GM06990 (cell line): Measurements from ENCODE around the gene APLNR.

Experiments
- DNase-seq: peaks from one replicate; pipeline ENCODE4 v3.0.0-alpha.2; 2011; ENCODE audit not compliant: insufficient read length; ENCODE audit errors: extremely low read depth
- H3K27me3 ChIP-seq: replicated peaks from 2 replicates; pipeline ENCODE4 v1.6.0; 2011; ENCODE audit warnings: low read length; ENCODE audit not compliant: control insufficient read depth, insufficient read depth
- H3K36me3 ChIP-seq: 2 replicates; pipeline ENCODE4 v1.5.1; 2011; ENCODE audit warnings: low read length; ENCODE audit not compliant: control insufficient read depth, insufficient read depth
- H3K4me3 ChIP-seq: replicated peaks from 2 replicates; pipeline ENCODE4 v1.5.1; 2011; ENCODE audit warnings: low read depth, mild to moderate bottlenecking, control low read depth, low read length
- CTCF ChIP-seq: IDR thresholded peaks from 2 replicates; pipeline ENCODE4 v1.5.1; 2011; ENCODE audit warnings: low read length, control low read depth, mild to moderate bottlenecking, inconsistent platforms; ENCODE audit not compliant: insufficient read depth, poor library complexity, severe bottlenecking

Gene APLNR

GRCh38 chr11:57230791-57231538, 6.1 kb downstream of the APLNR start:
- Histone ChIP-seq H3K27me3 (peaks cover 2% of the 10 kb centered on the region), H3K36me3 (no peaks in the 10 kb centered on the region), H3K4me3 (no peak overlapping the region)
- DNase-seq, result no peak
- TF ChIP-seq CTCF, result no peak

- TF ChIP-seq CTCF, result no peak
- DNase-seq, result no peak
- peaks cover 2% of the 10 kb centered on the region for H3K27me3 ChIP-seq
- no peak overlapping the region for H3K4me3 ChIP-seq
- H3K36me3 ChIP-seq, result no peaks in the 10 kb centered on the region
These were observed 6.7 kb downstream of the APLNR start for GRCh38 chr11:57230316-57230715.

- peaks cover 2% of the 10 kb centered on the region for H3K27me3 ChIP-seq
- TF ChIP-seq CTCF, result no peak
- H3K36me3 ChIP-seq, result no peaks in the 10 kb centered on the region
- H3K4me3 ChIP-seq, result no peak overlapping the region
- no peak for DNase-seq
These were observed 8.4 kb downstream of the APLNR start for GRCh38 chr11:57228600-57228999.

- Histone ChIP-seq H3K27me3 (no peaks in the 10 kb centered on the region; the same call in 1 of the 2 replicates), H3K4me3 (no peak overlapping the region), H3K36me3 (no peaks in the 10 kb centered on the region)
- no peak for TF ChIP-seq CTCF
- no peak for DNase-seq
These were observed 12.5 kb downstream of the APLNR start for GRCh38 chr11:57224537-57224936.

GRCh38 chr11:57224128-57224527, 12.9 kb downstream of the APLNR start:
- no peak for DNase-seq
- H3K27me3 ChIP-seq, result no peaks in the 10 kb centered on the region; the same call in 1 of the 2 replicates
- no peak for TF ChIP-seq CTCF
- H3K36me3 ChIP-seq, result no peaks in the 10 kb centered on the region
- H3K4me3 ChIP-seq, result no peak overlapping the region
